ENCODE measurements around the gene MEG3.
"Not testable (repeated sequence)": the region's sequence is repeated elsewhere in the genome, so short reads cannot be mapped to it uniquely, and the experiment has no call there.

The MEG3 gene

GRCh38 chr14:100815478-100816285, 10.2 kb upstream of the MEG3 start:
- DNase-seq (ENCODE audit: low spot score) = no peak

DNA sequence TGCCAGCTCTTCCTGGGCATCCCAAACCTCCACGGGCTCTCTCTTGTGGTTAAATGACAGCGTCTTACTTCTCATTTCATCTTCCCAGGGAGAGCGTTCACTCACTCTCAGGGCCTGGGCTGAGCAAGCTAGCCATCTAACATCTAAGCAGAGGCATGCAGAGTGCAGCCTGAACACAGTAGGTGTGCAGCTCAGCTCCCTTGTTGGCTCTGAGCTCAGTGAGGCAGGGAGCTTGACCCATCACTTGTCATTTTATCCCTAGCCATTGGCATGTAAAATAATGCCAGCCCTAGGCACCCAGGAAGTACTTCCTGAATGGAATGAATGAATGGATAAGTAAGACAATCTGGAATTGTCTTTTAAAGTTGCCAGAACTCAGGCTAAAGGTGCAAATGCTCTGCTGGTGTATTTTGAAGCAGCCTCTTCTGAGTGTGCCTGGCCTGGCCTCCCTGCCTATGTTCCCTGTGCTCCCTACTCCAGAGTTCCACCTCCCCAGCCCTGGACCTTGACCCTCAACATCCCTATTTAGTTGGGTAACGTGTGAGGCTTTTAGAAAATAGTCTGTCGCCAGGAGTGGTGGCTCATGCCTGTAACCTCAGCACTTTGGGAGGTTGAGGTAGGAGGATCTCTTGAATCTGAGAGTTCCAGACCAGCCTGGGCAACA, 9.5 kb upstream of the MEG3 start:
- DNase-seq (ENCODE audit: low spot score) = no peak

DNA sequence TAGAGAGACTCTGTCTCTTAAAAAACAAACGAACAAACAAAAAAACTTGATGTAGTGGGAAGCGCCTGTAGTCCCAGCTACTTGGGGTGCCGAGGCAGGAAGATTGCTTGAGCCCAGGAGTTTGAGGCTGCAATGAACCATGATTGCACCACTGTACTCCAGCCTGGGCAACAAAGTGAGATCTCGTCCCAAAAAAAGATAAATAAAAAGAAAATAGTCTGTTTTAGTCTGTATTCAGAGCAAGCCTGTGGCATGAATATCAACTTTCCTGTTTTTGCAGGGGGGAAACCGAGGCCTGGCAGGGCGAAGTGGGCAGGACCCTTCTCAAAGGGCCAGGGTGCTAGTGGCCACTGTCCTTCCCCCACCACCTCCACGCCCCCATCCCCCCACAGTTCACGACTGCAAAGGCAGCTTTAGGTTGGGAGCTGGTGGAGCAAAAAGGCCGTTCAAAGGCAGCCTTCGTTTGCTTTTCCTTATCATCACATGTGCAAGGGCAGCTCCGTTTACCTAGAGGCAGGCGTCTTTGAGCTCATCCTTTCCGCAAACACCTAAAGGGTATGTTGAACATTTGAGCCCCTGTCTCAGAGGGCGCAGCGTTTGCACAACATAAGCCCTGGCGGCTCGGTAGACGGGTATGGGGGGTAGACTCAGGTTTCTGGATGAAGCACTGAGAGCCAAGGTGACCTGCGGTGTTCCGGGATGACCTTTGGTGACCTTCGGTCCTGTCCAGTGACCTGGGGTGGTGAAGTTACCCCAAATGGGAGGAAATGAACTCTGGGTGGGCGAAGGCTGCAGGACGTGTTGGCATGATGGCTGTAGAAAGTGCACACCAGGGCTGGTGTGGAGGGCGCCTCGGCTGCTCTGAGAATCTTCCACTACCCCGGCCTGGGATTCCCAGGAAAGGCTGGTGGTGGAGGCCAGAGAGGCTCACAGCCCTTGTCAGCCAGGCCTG, 8.7 kb upstream of the MEG3 start:
- no peak for DNase-seq (ENCODE audit: low spot score)

- DNase-seq (ENCODE audit: low spot score) = no peak
Measured at GRCh38 chr14:100818221-100818699, 7.7 kb upstream of the MEG3 start.

DNA sequence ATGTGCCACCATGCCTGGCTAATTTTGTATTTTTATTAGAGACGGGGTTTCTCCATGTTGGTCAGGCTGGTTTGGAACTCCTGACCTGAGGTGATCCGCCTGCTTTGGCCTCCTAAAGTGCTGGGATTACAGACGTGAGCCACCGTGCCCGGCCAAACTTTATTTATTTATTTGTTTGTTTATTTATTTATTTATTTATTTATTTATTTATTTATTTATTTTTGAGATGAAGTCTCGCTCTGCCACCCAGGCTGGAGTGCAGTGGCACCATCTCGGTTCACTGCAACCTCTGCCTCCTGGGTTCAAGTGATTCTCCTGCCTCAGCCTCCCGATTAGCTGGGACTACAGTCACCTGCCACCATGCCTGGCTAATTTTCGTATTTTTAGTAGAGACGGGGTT, 7.0 kb upstream of the MEG3 start:
- not testable (repeated sequence) for DNase-seq (ENCODE audit: low spot score)

- no peak for DNase-seq (ENCODE audit: low spot score)
Measured at GRCh38 chr14:100819453-100819828, 6.5 kb upstream of the MEG3 start.

DNA sequence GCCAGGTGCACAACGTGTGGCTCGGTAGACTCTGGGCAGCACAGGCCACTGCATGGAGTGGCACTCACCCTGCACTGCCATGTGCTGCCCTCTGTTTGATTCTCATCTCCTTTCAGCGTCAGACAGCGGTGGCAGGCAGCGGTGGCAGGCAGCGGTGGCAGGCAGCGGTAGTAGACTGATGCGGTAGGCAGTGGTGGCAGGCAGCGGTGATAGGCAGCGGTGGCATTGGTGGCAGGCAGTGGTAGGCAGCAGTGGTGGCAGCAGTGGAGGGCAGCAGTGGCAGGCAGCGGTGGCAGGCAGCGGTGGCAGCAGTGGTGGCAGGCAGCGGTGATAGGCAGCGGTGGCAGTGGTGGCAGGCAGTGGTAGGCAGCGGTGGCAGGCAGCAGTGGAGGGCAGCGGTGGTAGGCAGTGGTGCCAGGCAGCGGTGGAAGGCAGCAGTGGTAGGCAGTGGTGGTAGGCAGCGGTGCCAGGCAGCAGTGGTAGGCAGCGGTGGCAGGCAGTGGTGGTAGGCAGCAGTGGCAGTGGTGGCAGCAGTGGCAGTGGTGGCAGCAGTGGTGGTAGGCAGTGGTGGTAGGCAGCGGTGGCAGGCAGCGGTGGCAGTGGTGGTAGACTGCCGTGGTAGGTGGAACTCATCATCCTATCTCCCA, 6.0 kb upstream of the MEG3 start:
- DNase-seq (ENCODE audit: low spot score) = no peak

- no peak for DNase-seq (ENCODE audit: low spot score)
Measured at GRCh38 chr14:100820957-100821356, 5.0 kb upstream of the MEG3 start.

DNA sequence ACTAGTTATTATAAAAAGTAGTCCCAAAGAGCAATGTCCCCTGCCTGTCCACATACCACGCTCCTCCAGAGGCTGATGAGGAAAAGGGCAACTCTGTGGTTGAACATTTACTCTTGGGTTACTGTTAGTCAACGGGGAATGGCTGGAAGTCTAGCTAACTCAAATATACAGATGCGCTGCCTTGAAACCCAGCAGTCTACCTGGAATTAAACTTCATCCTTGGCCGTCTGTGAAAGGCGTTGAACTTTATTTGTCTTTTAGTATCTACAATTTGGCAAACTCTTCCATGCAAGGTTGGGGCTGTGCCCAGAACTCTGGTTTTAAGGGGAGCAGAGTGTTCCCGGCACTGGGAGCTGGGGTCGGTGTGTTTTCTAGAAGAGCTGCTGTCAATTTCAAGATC, 3.9 kb upstream of the MEG3 start:
- DNase-seq (ENCODE audit: low spot score) = no peak

DNA sequence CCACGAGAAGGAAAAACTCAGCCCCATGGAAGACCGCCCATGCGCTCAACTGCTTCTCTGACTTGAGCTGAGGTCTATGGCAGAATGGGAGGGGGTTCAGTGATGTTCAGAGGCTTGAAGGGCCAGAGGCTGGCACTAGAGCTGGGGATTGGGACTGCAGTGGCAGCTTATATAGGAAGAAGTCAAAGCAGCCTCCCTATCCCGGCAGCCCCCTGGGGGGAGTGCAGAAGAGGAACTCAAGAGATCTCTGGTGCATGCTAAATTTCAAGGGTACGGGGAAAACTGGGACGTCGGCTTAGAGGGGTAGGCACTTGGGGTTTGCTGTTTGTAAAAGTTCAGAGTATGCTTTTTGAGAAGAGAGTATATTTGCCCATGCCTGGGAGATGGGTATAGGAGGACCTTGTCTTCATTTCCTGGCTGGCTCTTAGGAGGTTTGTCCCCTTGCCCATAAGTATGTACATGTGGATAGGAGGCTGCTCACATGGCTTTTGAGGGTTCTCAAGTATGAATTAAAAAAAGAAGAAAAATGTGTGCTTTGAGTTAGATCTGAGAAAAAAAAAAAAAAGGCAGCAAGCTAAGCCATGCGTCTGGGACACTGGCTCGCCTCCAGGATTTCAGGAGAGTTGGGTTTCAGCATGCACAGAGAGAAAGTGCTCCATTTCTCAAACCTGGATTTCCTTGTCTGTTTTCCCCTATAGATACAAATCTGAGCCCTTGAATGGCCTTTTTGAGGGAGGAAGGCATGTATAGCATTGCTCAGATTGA, 3.2 kb upstream of the MEG3 start:
- no peak for DNase-seq (ENCODE audit: low spot score)

- no peak for DNase-seq (ENCODE audit: low spot score)
Measured at GRCh38 chr14:100823413-100824080, 2.4 kb upstream of the MEG3 start.

GRCh38 chr14:100824091-100824551, 1.8 kb upstream of the MEG3 start:
- no peak for DNase-seq (ENCODE audit: low spot score)

DNA sequence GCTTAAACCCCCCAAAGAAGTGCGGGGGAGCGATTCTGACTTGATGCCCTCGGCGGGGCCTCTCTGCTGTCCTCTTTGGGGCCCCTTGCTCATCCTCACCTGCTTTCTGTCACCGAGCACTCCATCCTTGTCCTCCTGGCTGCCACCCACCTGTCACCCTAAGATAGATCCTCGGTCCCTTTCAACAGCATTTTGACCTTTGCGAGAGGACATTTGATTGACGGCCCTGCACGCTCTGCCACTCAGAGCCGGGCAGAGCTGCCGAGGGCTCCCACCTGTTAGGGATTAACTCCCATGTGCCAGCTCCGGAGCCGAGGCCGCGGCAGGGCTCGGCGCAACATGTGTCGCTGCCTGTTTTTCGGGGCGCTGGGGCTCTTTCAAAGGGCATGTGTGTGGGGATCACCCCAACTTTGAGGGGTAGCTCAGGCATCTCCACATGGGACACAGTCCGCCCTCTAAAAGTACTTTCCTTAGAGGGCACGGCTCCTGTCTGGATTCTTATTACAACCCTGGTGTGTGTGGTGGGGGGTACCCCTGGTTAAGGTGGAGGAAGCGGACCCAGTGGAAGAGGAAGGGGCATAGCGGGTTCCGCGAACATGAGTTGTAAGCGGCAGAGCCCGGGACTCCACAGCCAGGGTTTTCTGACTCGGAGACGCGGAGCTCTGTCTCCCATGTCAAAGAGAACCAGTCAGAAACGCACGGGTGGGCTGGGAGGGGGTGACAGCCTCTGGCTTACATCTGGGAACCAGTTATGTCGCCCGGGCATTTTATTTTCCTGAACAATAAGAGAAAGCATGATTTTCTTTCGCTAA, 811 bp upstream of the MEG3 start:
- no peak for DNase-seq (ENCODE audit: low spot score)

DNA sequence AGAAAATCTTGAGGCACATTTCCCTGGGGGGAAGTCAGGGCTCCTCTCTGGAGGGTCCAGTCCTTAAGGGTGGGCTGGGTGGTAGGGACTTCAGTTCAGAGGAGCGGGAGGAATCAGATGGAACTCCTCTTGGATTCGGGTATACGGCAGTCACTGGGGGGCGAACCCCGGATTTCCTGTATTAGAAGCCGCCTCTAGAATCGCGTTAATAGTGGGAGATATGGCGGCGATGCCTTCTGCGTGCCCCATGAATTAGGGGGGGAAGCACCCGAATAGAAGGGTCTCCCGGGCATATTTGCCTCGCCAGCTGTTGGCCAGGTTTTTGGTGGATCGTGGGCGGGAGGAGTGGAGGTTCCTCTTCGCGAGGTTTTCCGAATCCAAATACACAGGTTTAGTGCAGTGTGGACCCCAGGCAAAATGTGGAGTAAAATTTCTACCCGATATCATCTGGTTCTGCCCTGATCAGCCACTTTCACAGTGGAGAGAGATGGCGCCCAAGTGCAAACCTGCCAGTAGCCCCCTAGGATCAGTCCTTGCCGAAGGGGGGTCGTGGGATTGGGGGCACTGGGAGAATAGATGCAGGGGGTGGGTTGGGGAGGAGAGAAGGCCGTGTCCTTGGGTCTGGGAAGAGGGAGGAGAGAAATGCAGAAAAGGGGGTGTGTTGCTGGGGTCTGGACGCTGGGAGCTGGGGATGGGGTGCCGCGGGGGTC, 628 bp downstream of the MEG3 start:
- DNase-seq (ENCODE audit: low spot score) = no peak

DNA sequence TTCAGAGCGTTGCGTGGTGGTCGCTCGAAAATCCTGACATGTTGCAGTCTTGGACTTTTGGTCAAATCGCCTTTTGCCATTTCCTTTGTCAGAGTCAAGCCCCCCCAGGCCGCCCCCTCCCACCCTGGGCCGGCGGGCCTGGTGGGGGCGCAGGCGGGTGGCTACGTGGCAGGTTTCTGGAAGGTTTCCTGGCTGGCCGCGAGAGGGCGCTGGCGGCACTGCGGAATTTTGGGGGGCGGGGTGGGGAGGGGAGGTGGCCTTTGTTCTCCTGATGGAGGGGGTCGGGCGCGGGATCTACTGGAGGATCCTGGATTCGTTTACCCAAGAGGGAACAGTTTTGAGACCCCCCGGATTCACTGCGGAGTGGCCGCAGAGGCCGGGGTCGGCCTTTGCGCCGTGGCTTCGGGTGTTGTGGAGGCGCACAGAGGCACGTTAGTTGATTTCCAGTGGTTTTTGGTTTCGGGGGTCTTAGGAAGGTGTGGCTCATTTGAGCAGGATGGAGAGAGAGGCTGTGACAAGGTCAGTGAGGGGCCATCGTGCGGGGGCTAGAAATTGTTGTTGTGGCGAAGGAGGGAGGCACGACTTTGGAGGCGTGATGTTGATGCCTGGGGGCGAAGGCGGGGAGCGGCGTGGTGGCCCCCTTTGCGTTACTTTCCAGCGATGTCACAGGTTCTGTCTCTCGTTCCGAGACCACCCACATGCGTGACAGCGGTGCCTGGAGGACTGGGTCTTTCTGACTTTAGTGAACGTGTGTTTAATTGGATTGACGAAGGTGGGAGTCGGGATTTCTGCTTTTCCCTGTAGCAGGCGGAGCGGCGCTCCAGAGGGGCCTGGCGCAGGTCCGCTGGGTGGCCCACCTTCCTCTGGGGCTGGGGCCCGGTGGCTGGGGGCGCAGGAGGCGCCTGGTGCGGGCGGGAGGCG, 1.4 kb downstream of the MEG3 start:
- DNase-seq (ENCODE audit: low spot score) = no peak

GRCh38 chr14:100828031-100828769, 2.3 kb downstream of the MEG3 start:
- DNase-seq (ENCODE audit: low spot score) = peak; percentile 6

DNA sequence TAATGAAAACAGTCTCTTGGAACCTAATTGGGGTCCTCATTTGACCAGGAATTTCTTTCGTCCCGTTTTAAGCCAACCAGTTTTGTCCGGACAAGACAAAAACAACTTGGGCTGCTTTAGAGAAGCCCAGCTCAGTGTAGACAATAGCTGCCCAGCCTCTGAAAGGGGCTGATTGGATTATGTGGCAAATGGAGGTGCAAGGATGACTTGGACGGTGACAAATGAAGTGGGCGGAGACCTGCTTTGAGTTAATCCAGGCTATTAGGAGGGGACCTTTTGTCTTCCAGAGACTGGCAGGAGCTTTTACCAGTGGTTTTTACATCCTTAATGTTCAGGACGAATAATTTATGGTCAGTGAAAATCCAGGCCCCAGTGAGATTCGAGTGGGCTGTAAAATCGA, 4.8 kb downstream of the MEG3 start:
- no peak for DNase-seq (ENCODE audit: low spot score)
